Pancreas (tissue), 10 donors: ENCODE results near the gene ANKDD1B. TPM values are rescaled to one million over a fixed set of nuclear protein-coding genes. Genes with fewer than 3 reads are reported as not detected.

Source experiments
- ATAC-seq, 4 donors: fragments of 200-7000 bp; cut with Tn5 transposase; one replicate each; pipeline versions ENCODE4 v1.8.0 to v1.9.1; 2020; ENCODE audit warnings: mild to moderate bottlenecking in 4 of 4, moderate library complexity in 4 of 4
- DNase-seq, 6 donors: peaks; one replicate each; pipeline ENCODE4 v3.0.0-alpha.2; 2020
- FAIRE-seq: peaks from 2 replicates; lab custom pipeline; 2012; peaks lifted over from hg19 to GRCh38; lab: Jason Lieb, UNC
- H3K27ac ChIP-seq, 4 donors: fragments of 200-600 bp; sonication (generic); 1 replicate in 3 of 4; 2 replicates in 1 of 4; pipeline versions ENCODE4 v1.5.0 to v1.8.0; 2020
- H3K27me3 ChIP-seq, 4 donors: fragments of 200-600 bp; one replicate each; pipeline ENCODE4 v1.8.0; 2021
- H3K36me3 ChIP-seq, 3 donors: fragments of 200-600 bp; sonication (generic) in 1 of 3; one replicate each; pipeline versions ENCODE4 v1.5.0 to v1.8.0; 2020 to 2021
- H3K4me1 ChIP-seq, 3 donors: fragments of 200-600 bp; one replicate each; pipeline ENCODE4 v1.8.0; 2021
- H3K4me3 ChIP-seq, 4 donors: fragments of 200-600 bp; sonication (generic) in 2 of 4; one replicate each; pipeline versions ENCODE4 v1.5.0 to v1.8.0; 2020 to 2021
- H3K9me3 ChIP-seq, 4 donors: fragments of 200-600 bp; one replicate each; pipeline ENCODE4 v1.8.0; 2021
- CTCF ChIP-seq, 4 donors: fragments of 200-600 bp; sonication (generic) in 3 of 4; IDR thresholded peaks; one replicate each; pipeline versions ENCODE4 v1.5.0 to v1.8.0; 2021; ENCODE audit warnings: antibody characterized with exemption in 4 of 4
- WGBS, 2 donors: extraction: QIAGEN DNeasy Blood & Tissue Kit; methylation state at CpG; one replicate each; pipeline ENCODE4 v1.1.7; 2013; 5-methylcytosine and 5-hydroxymethylcytosine counted together
- intact Hi-C, 3 donors: fragments of 100-400 bp; cut with DNase I; formaldehyde crosslinking; loops; one replicate each; pipeline versions ENCODE4 v1.11.1 to v1.14.2; 2022
- polyA plus RNA-seq, 2 donors: library from polyadenylated mRNA; stranded (reverse); fragments of 200-250 nt; gene quantifications; one replicate each; pipeline ENCODE4 v1.2.3, GENCODE V29; 2013
- total RNA-seq, 6 donors: library from RNA; stranded (reverse); fragmentation: NEBNext Ultra II Directional in 4 of 6; extraction: Animal tissue kit (Norgen Biotek cat#: 25700) in 4 of 6; gene quantifications; one replicate each; pipeline versions ENCODE4 v1.2.1 to v1.2.4, GENCODE V29; 2021 to 2023
- donor health status: healthy with polysubstance abuse.
- donor health status: DM: no; HTN: no; CAD: no; lungs with moderate emphysema.
- donor health status: DM: no; HTN: no; CAD: no.
- donor health status: control.
- donor health status: control.
- donor health status: Bipolar disorder and iron deficiency.
- donor health status: DM: yes; HTN: yes; CAD: no.
- donor health status: DM: no; HTN: no; CAD: no.
- donor health status: DM: no; HTN: no; CAD: no.
- donor health status: DM: yes; HTN: yes; CAD: no.

ANKDD1B gene
- total and polyA plus RNA-seq, 8 donors: 0.38 to 1.3 (median 0.60) TPM

DNA sequence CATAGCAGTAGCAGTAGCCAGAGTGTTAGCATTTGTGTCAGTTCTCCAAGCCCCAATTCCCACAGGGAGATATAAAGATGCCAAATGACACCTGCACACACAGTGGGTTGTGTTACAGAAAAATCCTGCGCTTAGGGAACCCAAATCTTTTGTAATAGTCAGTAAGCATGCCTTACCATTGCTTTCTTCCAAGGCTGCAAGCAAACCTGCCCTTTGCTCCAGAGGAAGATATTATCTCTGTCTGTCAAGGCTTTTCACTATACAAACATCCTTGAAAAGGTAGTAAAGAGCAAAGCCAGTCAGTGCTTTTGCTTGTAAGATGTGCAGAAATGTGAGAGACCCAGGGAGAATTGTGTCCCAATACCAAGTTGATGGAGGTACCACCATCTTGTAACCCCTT lies 2.9 kb downstream of the ANKDD1B start:
- ATAC-seq: no peak
- no peak for FAIRE-seq
- no peak for TF ChIP-seq CTCF (IDR thresholded peaks at IDR 0.05)
- Histone ChIP-seq H3K4me1 (no peaks in the 10 kb centered on the region), H3K27me3 (no peaks in the 10 kb centered on the region), H3K9me3 (no peaks in the 10 kb centered on the region), H3K36me3 (no peaks in the 10 kb centered on the region), H3K27ac (no peak overlapping the region), H3K4me3 (no peak overlapping the region)
- intact Hi-C loops: no loop called here
- 84 to 85% methylated on average over 1 of the region's 1 CpG for WGBS, 2 donors
- no peak for DNase-seq

GRCh38 chr5:75616371-75616881 lies 5.2 kb downstream of the ANKDD1B start:
- FAIRE-seq: no peak

GRCh38 chr5:75616971-75617621 lies 5.8 kb downstream of the ANKDD1B start:
- no peaks in the 10 kb centered on the region for H3K27me3 ChIP-seq
- FAIRE-seq (no peak), ATAC-seq (no peak), DNase-seq (no peak)
- H3K4me3 ChIP-seq: no peak overlapping the region
- no peaks in the 10 kb centered on the region for H3K9me3 ChIP-seq
- 85 to 87% methylated on average over 7 of the region's 7 CpGs for WGBS, 2 donors
- intact Hi-C loops: no loop called here
- H3K36me3 ChIP-seq: no peaks in the 10 kb centered on the region
- peaks cover 0 to 2% (median 0%) of the 10 kb centered on the region in 3 donors for H3K4me1 ChIP-seq
- H3K27ac ChIP-seq: no peak overlapping the region
- no peak for TF ChIP-seq CTCF (IDR thresholded peaks at IDR 0.05)

More at GRCh38 chr5:75616371-75616881, 5.2 kb downstream of the ANKDD1B start:
- DNase-seq (no peak), ATAC-seq (no peak)
- TF ChIP-seq CTCF (IDR thresholded peaks at IDR 0.05): no peak
- H3K27ac ChIP-seq: no peak overlapping the region
- H3K36me3 ChIP-seq: no peaks in the 10 kb centered on the region
- no peaks in the 10 kb centered on the region for H3K4me1 ChIP-seq
- intact Hi-C loops: no loop called here
- H3K4me3 ChIP-seq: no peak overlapping the region
- no peaks in the 10 kb centered on the region for H3K9me3 ChIP-seq
- WGBS, 2 donors: 79 to 91% methylated on average over 4 of the region's 4 CpGs
- H3K27me3 ChIP-seq: no peaks in the 10 kb centered on the region

DNA sequence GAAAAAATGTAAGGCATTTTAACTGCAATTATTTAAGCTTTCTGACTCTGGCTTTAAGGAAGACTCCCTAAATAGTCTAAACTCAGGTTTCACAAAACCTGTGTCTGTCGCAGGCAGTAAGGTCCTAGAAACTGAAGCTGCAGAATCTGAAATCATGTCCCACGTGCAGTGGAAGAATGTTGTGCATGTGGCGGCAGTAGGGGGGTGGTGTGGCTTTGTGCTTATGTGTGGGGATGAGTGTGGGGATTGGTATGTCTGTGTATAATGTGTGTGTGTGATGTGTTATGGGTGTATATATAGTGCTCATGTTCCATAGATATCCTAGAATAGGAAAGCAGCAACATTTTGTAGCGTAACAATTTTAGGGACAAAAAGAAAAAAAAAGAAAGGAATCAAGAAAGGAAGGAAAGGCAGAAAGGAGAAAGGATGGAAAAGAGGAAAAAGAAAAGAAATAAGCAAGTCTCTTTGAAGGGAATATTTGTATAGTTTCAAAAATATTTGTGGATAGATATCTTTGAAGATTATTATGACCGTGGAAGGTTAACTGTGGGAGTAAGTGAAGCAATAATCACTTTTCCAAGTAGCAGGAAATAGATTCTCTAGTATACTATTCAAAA lies 6.6 kb downstream of the ANKDD1B start:
- 84 to 85% methylated on average over 5 of the region's 5 CpGs for WGBS, 2 donors
- Histone ChIP-seq H3K4me1 (peaks cover 0 to 9% (median 2%) of the 10 kb centered on the region in 3 donors), H3K27ac (no peak overlapping the region), H3K4me3 (no peak overlapping the region), H3K9me3 (no peaks in the 10 kb centered on the region), H3K36me3 (no peaks in the 10 kb centered on the region), H3K27me3 (no peaks in the 10 kb centered on the region)
- FAIRE-seq (no peak), DNase-seq (no peak), ATAC-seq (no peak)
- no peak for TF ChIP-seq CTCF (IDR thresholded peaks at IDR 0.05)
- intact Hi-C loops: no loop called here
